IMR-90 (cell line): ENCODE results near the gene FTO.

Experiments used
- CHD1 ChIP-seq: IDR thresholded peaks from 2 replicates; pipeline ENCODE4 v1.6.1; 2012; ENCODE audit warnings: low read depth, low read length, improper control_type of control experiment
- MAZ ChIP-seq: IDR thresholded peaks from 2 replicates; pipeline ENCODE4 v1.6.1; 2012; ENCODE audit warnings: low read depth, mild to moderate bottlenecking, low read length, improper control_type of control experiment, moderate library complexity, borderline replicate concordance
- POLR2A ChIP-seq: IDR thresholded peaks from 2 replicates; pipeline ENCODE4 v1.6.1; 2012; ENCODE audit warnings: mild to moderate bottlenecking, low read depth, low read length
- TF ChIP-seq, protein P1 (sequence below): conservative IDR thresholded peaks from 2 replicates; pipeline ENCODE4 v1.5.1; 2012; ENCODE audit warnings: mild to moderate bottlenecking, low read depth, low read length, improper control_type of control experiment
- TF ChIP-seq, protein P2 (sequence below): fragments of 150-350 bp; IDR thresholded peaks from 2 replicates; pipeline ENCODE4 v1.6.1; 2017; ENCODE audit warnings: mild to moderate bottlenecking, antibody characterized with exemption, low read length, low read depth

DNA sequence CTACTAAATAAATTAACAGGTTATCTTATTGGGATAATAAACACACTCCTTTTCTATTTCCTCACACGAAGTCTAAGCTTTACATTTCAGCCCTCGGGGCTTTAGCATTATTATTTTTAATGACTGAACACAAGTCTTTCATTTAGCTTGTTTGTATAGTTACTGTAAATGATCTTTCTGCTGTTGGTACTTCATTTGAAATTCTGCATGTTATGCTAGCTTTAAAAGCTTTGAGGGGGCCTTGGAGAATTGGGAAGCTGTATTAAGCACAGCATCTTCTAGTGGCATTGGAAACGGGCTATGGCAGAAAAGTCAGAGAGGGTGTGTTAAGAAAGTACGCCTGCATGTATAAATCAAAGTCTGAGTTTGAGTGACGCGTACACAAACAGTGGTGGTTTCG is 243.7 kb downstream of the FTO start:
- no peak for TF ChIP-seq CHD1
- TF ChIP-seq, protein P1, sequence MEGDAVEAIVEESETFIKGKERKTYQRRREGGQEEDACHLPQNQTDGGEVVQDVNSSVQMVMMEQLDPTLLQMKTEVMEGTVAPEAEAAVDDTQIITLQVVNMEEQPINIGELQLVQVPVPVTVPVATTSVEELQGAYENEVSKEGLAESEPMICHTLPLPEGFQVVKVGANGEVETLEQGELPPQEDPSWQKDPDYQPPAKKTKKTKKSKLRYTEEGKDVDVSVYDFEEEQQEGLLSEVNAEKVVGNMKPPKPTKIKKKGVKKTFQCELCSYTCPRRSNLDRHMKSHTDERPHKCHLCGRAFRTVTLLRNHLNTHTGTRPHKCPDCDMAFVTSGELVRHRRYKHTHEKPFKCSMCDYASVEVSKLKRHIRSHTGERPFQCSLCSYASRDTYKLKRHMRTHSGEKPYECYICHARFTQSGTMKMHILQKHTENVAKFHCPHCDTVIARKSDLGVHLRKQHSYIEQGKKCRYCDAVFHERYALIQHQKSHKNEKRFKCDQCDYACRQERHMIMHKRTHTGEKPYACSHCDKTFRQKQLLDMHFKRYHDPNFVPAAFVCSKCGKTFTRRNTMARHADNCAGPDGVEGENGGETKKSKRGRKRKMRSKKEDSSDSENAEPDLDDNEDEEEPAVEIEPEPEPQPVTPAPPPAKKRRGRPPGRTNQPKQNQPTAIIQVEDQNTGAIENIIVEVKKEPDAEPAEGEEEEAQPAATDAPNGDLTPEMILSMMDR: no peak
- no peak for TF ChIP-seq POLR2A
- TF ChIP-seq MAZ: no peak
- TF ChIP-seq, protein P2, sequence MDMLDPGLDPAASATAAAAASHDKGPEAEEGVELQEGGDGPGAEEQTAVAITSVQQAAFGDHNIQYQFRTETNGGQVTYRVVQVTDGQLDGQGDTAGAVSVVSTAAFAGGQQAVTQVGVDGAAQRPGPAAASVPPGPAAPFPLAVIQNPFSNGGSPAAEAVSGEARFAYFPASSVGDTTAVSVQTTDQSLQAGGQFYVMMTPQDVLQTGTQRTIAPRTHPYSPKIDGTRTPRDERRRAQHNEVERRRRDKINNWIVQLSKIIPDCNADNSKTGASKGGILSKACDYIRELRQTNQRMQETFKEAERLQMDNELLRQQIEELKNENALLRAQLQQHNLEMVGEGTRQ: no peak
